ELR (cell line): Measurements from ENCODE around the gene RHEBL1.

Experiments
- DNase-seq: peaks from one replicate; pipeline ENCODE4 v3.0.0-alpha.2; 2015; ENCODE audit warnings: low read depth

RHEBL1 gene

GRCh38 chr12:49054524-49054923 lies 15.3 kb downstream of the RHEBL1 start:
- DNase-seq, result no peak

- no peak for DNase-seq
These were observed 15.7 kb downstream of the RHEBL1 start for GRCh38 chr12:49054096-49054495.

GRCh38 chr12:49052451-49053208 lies 17.1 kb downstream of the RHEBL1 start:
- DNase-seq, result no peak

- no peak for DNase-seq
These were observed 17.9 kb downstream of the RHEBL1 start for GRCh38 chr12:49051777-49052438.

- DNase-seq, result no peak
These were observed 18.4 kb downstream of the RHEBL1 start for GRCh38 chr12:49051373-49051764.

GRCh38 chr12:49050507-49051372 lies 19.0 kb downstream of the RHEBL1 start:
- no peak for DNase-seq

DNA sequence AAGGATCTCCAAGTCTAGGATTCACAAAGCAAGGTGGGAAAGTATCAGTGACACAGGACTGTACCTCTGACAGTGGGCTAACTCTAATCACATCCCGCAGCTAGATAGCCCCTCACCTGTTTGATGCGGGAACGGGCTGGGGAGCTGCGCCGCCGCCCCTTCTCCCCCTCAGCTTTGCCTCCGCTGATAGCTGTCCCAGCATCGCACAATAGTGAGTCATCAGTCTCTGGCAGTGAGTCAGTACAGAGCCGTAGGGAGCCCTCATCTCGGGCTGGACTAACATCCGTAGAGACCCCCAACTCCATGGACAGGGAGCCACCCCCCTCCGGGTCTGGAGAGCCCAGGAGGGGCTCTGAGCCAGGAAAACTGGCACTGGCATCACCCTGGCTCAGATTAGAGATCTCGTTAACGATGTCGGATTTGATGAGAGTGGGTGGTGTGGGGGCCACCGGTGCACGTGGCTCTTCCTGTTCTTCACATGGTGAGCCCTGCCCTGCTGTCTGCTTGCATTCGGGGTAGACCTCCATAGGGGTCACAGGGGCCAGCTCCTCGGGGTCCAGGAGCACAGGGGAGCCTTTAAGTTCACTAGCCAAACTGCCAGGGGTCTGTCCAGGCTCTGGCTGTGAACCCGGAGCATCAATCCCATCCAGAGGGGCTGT lies 20.1 kb downstream of the RHEBL1 start:
- peak; percentile 91 for DNase-seq

DNA sequence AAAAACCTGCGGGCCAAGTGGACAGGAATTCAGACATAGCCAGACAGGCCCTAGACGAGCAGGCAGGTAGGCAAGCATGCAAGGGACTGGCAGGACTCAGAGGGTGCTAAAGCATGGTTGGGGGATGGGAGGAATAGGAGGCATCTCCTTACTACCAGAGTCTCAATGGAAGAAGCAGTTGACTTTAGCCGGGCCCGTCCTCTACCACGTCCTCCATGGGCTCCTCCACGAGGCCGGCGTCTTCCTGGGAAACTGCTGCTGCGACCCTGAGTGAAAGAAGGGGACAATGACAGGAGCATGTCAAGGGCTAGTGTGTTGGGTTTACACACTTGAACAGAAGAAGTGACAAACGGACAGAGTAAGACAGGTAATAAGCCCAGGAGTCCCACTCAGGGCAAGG lies 20.8 kb downstream of the RHEBL1 start:
- no peak for DNase-seq

GRCh38 chr12:49046129-49046895 lies 23.5 kb downstream of the RHEBL1 start:
- no peak for DNase-seq

GRCh38 chr12:49044660-49045059 lies 25.1 kb downstream of the RHEBL1 start:
- no peak for DNase-seq

DNA sequence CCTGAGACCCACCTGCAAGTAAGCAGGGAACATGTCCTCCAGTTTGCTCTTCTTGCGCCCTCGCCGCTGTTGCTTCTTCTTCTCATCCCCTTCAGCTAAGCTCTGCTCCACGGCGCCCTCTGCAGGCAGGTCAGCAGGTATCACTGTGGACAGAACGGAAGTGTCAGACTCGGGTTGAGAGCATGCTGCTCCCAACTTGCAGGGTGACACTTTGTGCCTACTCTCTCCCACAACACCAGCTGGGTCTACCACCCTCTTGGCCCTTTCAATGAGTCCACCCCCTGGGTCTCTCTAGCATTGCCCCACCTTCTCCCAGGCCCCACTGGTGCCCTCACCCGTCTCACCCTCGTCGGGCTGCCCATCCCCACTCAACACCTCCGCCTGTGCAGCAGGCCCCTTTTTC lies 25.9 kb downstream of the RHEBL1 start:
- peak; percentile 54 for DNase-seq

DNA sequence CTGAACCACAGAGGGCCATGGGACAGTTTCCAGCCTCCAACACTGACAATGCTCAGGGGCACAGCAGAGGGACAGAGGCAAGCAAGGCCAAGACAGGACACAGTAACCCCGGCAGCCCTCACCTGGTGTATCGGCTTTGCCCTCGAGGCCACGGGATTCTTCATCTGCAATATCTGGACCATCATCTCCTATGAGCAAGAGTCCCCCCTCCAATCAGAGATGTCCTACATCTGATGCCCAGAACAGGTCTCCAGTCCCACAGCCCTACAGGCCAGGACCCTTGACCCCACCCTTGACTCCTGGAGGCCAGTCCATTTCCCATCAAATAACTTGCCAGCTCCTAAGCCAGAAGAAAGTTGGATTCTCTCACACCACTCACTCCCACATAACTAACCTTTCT lies 26.5 kb downstream of the RHEBL1 start:
- DNase-seq, result no peak

GRCh38 chr12:49041881-49042484 lies 27.8 kb downstream of the RHEBL1 start:
- no peak for DNase-seq

- no peak for DNase-seq
These were observed 28.5 kb downstream of the RHEBL1 start for GRCh38 chr12:49041036-49041880.

GRCh38 chr12:49040364-49040855 lies 29.4 kb downstream of the RHEBL1 start:
- no peak for DNase-seq

DNA sequence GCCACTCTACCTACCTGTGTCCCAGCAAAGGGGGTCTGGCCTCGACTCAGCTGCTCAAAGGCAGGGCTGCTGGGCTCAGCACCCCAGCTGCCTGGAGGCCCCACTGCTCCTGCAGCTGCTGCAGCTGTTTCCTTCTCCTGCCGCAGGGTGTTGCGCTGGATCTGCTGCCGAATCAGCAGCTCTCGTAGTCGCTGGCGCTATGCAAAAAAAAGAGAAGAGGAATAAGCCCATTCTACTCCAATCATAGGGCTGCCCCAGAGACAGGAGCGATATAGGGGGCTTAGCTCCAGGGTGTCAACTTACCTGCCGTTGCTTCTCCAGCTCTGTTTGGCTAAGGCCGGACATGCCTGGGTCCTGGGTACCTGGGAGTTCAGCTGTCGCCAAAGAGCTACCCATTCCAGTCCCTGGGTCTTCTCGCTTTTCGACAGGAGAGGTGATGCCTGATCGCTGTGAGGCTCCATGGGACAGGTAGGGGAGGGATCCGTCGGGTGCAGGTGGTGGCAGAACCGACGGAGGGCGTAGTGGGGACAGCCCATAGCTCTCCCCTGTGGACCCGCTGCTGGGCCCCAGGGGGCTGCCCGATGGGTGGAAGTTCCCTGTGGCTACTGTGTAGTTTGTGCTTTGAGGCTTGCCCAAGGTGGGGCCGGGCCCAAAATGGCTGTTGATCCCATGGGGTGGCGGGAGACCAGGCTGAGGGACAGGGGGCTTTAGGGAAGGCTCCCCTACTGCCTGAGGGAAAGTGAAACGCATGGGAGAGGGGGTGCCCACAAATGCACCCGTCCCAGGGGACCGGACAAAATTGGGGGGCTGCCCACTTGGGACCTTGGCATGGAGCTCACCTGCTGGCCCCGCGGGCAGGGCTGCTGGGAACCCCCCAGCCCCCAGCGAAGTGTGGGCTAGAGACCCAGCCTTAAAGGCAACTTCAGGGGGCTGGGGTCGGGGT lies 30.1 kb downstream of the RHEBL1 start:
- DNase-seq, result no peak

GRCh38 chr12:49038291-49038955 lies 31.4 kb downstream of the RHEBL1 start:
- no peak for DNase-seq

DNA sequence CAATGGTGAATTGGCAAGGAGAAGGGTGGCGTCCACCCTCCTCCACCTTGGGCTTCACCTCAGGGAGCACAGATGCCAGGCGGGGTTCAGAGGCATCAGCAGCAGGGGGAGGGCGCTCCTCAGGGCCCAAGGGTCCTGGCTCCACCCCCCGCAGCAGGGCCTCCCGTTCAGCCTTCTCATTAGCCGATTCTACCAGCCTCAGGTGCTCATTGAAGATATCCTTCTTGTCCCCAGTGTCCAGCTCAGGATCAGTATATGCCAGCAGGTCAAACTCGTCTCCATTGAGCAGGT lies 31.9 kb downstream of the RHEBL1 start:
- DNase-seq, result no peak
